Non-pigmented ciliary epithelial cell (primary cell): ENCODE data around the gene LRRC10B.
A peak's percentile ranks its signal among the peaks of the same experiment; 100 is the strongest.
"Not testable (repeated sequence)": the region's sequence is repeated elsewhere in the genome, so short reads cannot be mapped to it uniquely, and the experiment has no call there.

Experiments used
- DNase-seq: peaks from one replicate; pipeline ENCODE4 v3.0.0-alpha.2; 2010; ENCODE audit warnings: low read depth

The LRRC10B gene

GRCh38 chr11:61507962-61508861, at the start of gene LRRC10B:
LRRC10B (plus strand) TSS chr11:61508749; CDS start chr11:61508999, 250 bp downstream.
- no peak for DNase-seq

DNA sequence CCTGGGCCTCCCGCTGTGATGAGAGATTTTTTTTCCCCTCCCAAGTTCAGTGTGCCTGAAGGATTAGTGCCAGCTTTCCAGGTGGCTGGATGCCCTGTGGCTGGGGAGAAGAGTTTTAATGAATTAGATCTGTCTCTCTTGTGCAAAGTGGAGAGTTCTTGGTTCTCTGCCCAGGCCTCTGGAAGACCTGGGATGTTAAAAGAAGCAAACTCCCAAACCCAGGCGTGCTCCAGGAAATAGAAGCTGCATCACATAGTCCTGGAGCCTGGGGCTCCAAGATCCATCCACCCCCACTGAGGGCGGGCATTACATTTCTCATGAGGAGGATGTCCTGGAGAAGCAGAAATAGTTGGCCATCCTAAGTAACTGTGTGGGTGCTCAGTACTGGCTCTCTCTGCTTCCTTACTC, 48.1 kb upstream of the LRRC10B start:
- no peak for DNase-seq

DNA sequence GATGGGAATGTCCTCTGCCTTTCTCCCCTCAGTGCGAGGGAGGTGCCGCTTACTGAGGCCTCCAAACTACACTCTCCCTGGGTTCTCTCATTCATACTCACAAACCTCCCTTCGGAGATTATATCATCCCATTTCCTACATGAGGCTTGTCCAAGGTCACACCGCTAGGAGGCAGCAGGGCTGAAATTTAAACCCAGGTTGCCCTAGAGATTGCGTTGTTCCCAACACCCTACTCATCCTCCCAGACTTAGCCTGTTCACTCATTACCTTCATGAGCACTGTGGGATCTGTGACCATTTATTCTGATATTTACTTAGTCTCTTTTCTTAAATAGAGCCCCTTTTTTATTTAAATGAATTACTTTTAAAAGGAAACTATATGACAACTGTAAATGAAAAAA, 47.6 kb upstream of the LRRC10B start:
- no peak for DNase-seq

DNA sequence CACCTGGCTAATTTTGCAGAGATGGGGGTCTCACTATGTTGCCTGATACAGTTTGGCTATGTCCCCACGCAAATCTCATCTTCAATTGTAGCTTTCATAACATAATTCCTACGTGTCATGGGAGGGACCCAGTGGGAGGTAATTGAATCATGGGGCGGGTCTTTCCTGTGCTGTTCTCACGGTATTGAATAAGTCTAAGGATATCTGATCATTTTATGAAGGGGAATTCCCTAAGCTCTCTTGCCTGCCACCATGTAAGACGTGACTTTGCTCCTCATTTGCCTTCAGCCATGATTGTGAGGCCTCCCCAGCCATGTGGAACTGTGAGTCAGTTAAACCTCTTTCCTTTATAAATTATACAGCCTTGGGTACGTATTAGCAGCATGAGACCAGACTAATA, 40.9 kb upstream of the LRRC10B start:
- not testable (repeated sequence) for DNase-seq

- DNase-seq, result no peak
These were observed 40.5 kb upstream of the LRRC10B start for GRCh38 chr11:61468002-61468401.

DNA sequence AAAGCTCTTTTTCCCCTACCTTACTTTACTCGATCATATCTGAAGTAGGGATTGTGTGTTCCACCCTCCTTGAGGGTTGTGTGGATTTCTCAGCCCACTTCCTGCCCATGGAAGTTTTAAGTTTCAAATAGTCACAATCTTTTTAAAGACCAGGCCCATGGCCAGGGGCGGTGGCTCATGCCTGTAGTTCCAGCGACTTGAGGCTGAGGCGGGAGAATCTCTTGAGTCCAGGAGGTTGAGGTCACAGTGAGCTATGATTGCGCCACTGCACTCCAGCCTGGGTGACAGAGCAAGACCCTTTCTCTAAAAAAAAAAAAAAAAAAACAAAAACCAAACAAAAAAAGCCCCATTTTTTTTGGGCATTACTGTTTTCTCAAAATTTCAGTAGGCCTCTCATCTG, 36.3 kb upstream of the LRRC10B start:
- DNase-seq, result no peak

DNA sequence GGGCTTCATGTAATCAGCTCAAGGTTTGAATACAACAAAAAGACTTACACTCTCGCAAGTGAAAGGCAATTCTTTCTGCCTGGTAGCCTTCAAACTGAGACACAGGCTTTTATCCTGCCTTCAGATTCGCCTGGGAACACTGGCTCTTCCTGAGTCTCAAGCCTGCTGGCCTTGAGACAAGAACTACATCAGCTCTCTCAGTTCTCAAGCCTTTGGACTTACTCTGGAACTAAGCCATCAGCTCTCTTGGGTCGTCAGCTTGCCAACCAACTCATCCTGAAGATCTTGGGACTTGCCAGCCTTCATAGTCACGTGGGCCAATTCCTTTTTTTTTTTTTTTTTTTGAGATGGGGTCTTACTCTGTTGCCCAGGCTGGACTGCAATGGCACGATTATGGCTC, 35.7 kb upstream of the LRRC10B start:
- no peak for DNase-seq

- peak; percentile 9 for DNase-seq
These were observed 35.1 kb upstream of the LRRC10B start for GRCh38 chr11:61473370-61474012.

GRCh38 chr11:61474013-61474643, 34.4 kb upstream of the LRRC10B start:
- DNase-seq, result no peak

GRCh38 chr11:61475433-61475832, 33.1 kb upstream of the LRRC10B start:
- DNase-seq, result no peak

DNA sequence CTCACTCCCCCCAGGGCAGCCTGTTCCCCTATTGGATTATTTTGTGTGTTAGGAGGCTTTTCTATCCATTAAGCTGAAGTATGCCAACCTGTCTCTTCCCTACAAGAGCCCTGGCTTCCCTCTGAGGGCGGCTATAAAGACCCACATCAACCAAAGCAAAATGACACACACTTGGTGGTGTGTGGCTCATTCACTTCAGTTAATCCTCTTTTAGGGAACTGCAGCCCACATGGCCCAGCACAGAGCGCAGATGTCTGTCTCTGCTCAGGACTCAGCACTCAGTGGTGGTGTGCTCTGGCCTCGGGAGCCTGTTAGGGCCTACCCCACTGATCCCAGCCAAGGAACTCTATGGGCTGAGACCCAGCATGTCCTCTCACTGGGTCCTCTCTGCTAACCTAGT, 32.2 kb upstream of the LRRC10B start:
- no peak for DNase-seq

- DNase-seq, result no peak
These were observed 31.4 kb upstream of the LRRC10B start for GRCh38 chr11:61477126-61477525.

DNA sequence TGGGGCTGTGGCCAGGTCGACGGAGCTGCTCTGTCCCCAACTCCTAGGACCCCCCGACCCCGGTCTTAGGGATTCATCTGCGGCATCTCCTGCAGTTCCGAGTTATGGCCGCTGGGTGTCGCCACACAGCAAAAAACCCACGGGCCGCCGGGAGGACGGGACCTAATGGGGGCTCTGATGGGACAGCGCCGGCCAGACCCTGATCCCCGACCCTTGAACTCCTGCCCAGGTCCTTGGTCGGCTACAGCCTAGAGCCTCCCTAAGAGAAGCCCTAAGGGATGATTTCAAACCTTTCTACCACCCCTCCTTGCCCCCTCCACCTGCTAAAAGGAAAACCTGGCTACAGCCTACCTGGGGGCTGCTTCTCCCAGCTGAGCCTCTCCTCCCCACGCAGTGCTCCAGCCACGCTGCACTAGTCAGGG, 30.8 kb upstream of the LRRC10B start:
- DNase-seq, result no peak

DNA sequence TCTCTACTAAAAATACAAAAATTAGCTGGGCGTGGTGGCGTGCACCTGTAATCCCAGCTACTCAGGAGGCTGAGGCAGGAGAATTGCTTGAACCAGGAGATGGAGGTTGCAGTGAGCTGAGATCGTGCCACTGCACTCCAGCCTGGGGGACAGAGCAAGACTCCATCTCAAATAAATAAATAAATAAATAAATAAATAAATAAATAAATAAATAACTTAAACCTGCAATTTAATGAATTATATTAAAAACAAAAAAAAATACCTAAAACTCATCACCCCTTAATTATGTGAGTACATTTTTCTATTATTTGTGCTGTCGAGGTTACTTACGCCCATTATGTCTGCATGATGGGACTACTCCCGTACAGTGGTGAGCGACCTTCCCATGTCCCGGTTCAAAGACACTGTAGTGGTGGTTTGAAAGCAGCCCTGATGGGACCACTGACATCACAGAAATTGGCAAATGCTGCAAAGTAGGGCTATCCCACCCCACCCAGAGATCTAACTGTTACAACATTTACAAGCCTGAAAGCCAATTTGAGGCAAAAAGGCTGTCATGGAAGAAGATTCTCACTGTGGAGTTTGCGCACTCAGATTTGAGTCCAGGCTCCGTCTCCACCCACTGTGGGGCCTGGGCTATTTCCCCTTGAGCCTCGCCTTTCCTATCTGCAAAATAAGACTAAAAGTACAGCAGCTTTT, 29.0 kb upstream of the LRRC10B start:
- DNase-seq, result not testable (repeated sequence)

GRCh38 chr11:61480261-61480993, 28.1 kb upstream of the LRRC10B start:
- DNase-seq, result no peak

DNA sequence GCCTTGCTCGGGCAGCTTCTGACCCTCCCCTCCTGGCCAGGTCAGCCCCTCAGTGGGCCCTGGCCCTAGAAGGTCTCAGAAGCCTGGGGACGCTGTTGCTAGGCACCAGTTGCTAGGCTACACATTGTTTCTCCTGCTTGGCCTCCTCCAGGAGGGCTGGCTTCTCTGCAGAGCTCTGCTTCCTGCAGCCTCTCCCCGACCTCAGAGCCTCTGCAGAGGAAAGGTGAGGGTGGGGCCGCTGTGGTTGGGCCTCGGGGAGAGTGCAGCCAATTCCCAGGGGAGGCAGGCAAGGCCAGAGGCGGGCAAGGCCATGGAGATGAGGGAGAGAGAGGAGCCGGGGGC, 27.6 kb upstream of the LRRC10B start:
- no peak for DNase-seq

DNA sequence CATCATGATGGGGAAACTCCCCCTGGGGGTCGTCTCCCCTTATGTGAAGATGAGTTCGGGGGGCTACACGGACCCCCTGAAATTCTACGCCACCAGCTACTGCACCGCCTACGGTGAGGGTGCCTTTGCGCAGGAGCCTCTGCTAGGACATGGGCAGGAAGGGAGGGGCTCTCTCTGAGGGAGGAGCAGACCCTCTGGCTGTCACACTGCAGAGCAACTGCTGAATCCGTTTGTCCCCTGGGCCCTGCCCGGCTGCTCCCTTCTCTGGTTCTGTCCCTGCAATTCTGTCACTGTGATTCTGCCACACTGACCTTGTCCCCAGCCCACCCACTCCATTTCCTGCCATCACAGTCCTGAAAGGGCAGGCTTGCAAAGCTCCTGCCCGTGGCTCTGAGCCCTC, 26.7 kb upstream of the LRRC10B start:
- DNase-seq, result no peak

DNA sequence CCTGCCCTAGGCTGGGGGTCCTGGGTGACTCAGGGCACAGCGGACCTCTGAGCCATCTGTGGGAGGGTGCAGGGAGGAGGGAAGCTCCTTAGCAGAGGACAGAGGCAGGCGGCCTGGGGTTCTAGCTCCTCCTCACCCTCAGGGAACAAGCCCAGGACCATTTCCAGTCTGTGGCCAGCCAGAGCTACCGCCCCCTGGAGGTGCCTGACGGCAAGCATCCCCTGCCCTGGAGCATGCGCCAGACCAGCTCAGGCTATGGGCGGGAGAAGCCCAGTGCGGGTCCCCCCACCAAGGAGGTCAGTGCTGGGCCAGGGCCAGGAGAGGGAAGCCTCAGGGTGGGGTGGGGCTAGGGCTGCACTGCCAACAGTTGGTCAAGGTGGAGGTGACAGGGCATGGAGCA, 26.0 kb upstream of the LRRC10B start:
- DNase-seq, result no peak

- no peak for DNase-seq
These were observed 24.0 kb upstream of the LRRC10B start for GRCh38 chr11:61484541-61484940.

- DNase-seq, result no peak
These were observed 23.5 kb upstream of the LRRC10B start for GRCh38 chr11:61485080-61485479.

- no peak for DNase-seq
These were observed 22.4 kb upstream of the LRRC10B start for GRCh38 chr11:61486011-61486620.
